Measurements from ENCODE around the gene PARD3B.

Gene PARD3B

GRCh38 chr2:205115511-205115910 lies 570.2 kb downstream of the PARD3B start:
- no peak overlapping the region for H3K4me3 ChIP-seq (ENCODE audit: low read depth, low read length)
- DNase-seq (ENCODE audit: low read depth): no peak
- TF ChIP-seq, protein P1, sequence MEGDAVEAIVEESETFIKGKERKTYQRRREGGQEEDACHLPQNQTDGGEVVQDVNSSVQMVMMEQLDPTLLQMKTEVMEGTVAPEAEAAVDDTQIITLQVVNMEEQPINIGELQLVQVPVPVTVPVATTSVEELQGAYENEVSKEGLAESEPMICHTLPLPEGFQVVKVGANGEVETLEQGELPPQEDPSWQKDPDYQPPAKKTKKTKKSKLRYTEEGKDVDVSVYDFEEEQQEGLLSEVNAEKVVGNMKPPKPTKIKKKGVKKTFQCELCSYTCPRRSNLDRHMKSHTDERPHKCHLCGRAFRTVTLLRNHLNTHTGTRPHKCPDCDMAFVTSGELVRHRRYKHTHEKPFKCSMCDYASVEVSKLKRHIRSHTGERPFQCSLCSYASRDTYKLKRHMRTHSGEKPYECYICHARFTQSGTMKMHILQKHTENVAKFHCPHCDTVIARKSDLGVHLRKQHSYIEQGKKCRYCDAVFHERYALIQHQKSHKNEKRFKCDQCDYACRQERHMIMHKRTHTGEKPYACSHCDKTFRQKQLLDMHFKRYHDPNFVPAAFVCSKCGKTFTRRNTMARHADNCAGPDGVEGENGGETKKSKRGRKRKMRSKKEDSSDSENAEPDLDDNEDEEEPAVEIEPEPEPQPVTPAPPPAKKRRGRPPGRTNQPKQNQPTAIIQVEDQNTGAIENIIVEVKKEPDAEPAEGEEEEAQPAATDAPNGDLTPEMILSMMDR (IDR thresholded peaks at IDR 0.05; ENCODE audit: control insufficient read depth, extremely low read depth, insufficient read depth): no peak

DNA sequence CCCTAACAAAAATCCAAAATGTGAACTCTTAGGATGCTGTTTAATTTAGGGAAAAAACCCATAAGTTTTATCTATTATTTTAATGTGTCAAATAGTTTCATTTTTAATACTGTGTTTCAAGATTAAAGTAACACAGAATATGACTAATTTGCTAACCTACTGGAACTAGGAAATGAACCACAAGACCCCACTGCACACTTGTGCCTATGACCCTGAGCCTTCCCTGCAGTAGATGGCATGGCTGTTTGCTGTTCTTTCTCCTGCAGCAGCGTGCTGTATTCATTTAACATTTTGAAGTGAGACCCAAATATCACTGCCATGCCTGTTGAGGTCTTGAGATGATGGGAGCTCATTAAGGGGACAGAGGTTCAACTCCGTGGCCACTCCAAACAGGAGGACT lies 571.9 kb downstream of the PARD3B start:
- no peak overlapping the region for H3K4me3 ChIP-seq (ENCODE audit: low read depth, low read length)

GRCh38 chr2:205119136-205119535 lies 573.9 kb downstream of the PARD3B start:
- DNase-seq (ENCODE audit: low read depth): no peak
- H3K4me3 ChIP-seq (ENCODE audit: low read depth, low read length): no peak overlapping the region
- TF ChIP-seq, protein P1 (IDR thresholded peaks at IDR 0.05; ENCODE audit: control insufficient read depth, extremely low read depth, insufficient read depth): no peak

More for the DNA sequence above, 571.9 kb downstream of the PARD3B start:
- DNase-seq (ENCODE audit: low read depth): no peak
- TF ChIP-seq, protein P1 (IDR thresholded peaks at IDR 0.05; ENCODE audit: control insufficient read depth, extremely low read depth, insufficient read depth): no peak

GRCh38 chr2:205128726-205129125 lies 583.5 kb downstream of the PARD3B start:
- no peak overlapping the region for H3K4me3 ChIP-seq (ENCODE audit: low read depth, low read length)
- TF ChIP-seq, protein P1 (IDR thresholded peaks at IDR 0.05; ENCODE audit: control insufficient read depth, extremely low read depth, insufficient read depth): no peak
- no peak for DNase-seq (ENCODE audit: low read depth)

GRCh38 chr2:205129531-205129930 lies 584.3 kb downstream of the PARD3B start:
- H3K4me3 ChIP-seq (ENCODE audit: low read depth, low read length): no peak overlapping the region
- no peak for DNase-seq (ENCODE audit: low read depth)
- TF ChIP-seq, protein P1 (IDR thresholded peaks at IDR 0.05; ENCODE audit: control insufficient read depth, extremely low read depth, insufficient read depth): no peak

- no peak overlapping the region for H3K4me3 ChIP-seq (ENCODE audit: low read depth, low read length)
- no peak for DNase-seq (ENCODE audit: low read depth)
- TF ChIP-seq, protein P1 (IDR thresholded peaks at IDR 0.05; ENCODE audit: control insufficient read depth, extremely low read depth, insufficient read depth): no peak
These were observed 585.0 kb downstream of the PARD3B start for GRCh38 chr2:205130111-205130829.

DNA sequence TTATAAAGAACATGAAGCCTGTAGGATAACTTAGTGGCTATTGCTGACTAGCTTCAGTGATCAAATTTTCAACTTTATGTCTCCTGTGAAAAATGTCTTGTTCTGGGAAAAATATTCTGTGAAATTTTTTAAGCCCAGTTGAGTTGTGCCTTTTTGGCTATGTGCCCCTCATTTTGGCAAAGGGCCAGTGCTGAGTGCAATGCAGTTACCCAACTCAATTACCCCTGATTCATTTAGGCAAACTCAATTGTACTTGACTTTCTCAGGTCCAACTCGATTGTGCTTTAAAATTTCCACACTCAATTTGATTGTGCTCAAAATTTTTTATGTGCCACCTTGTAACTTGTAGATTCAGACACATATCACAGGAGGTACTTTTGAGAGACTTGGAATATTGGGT lies 588.3 kb downstream of the PARD3B start:
- no peak overlapping the region for H3K4me3 ChIP-seq (ENCODE audit: low read depth, low read length)
- TF ChIP-seq, protein P1 (IDR thresholded peaks at IDR 0.05; ENCODE audit: control insufficient read depth, extremely low read depth, insufficient read depth): no peak
- DNase-seq (ENCODE audit: low read depth): no peak
